GM23338 (cell line): Measurements from ENCODE around the gene NIPAL3. TPM values are rescaled to one million over a fixed set of nuclear protein-coding genes. Genes with fewer than 3 reads are reported as not detected.

Source experiments
- ATAC-seq: fragments of 200-7000 bp; cut with Tn5 transposase; 3 replicates; pipeline ENCODE4 v1.9.1; 2020
- DNase-seq: peaks from one replicate; pipeline ENCODE4 v3.0.0-alpha.2; 2015; ENCODE audit warnings: low spot score
- H2AFZ ChIP-seq: fragments of 200-600 bp; sonication (generic); 2 replicates; pipeline ENCODE4 v1.8.0; 2016; ENCODE audit warnings: antibody characterized with exemption, mild to moderate bottlenecking, moderate library complexity
- H3F3A ChIP-seq: fragments of 200-600 bp; sonication (generic); replicated peaks from 2 replicates; pipeline ENCODE4 v1.8.0; 2017; ENCODE audit warnings: antibody characterized with exemption, mixed run types, low read depth
- H3K27ac ChIP-seq: fragments of 200-600 bp; sonication (generic); 2 replicates; pipeline ENCODE4 v1.6.1; 2016; ENCODE audit warnings: low read depth
- H3K27me3 ChIP-seq: fragments of 200-600 bp; sonication (generic); 2 replicates; pipeline ENCODE4 v1.8.0; 2016; ENCODE audit warnings: mild to moderate bottlenecking, mixed run types, moderate library complexity; ENCODE audit not compliant: insufficient read depth
- H3K36me3 ChIP-seq: fragments of 200-600 bp; sonication (generic); 2 replicates; pipeline ENCODE4 v1.8.0; 2016; ENCODE audit warnings: mild to moderate bottlenecking; ENCODE audit not compliant: insufficient read depth
- H3K4me1 ChIP-seq: fragments of 200-600 bp; sonication (generic); 2 replicates; pipeline ENCODE4 v1.8.0; 2016; ENCODE audit warnings: mild to moderate bottlenecking, moderate library complexity; ENCODE audit not compliant: insufficient read depth
- H3K4me2 ChIP-seq: fragments of 200-600 bp; sonication (generic); 2 replicates; pipeline ENCODE4 v1.7.1; 2017; ENCODE audit warnings: mixed run types
- H3K4me3 ChIP-seq: fragments of 200-600 bp; sonication (generic); 2 replicates; pipeline ENCODE4 v1.6.1; 2016; ENCODE audit warnings: mixed run types
- H3K79me2 ChIP-seq: fragments of 200-600 bp; sonication (generic); replicated peaks from 2 replicates; pipeline ENCODE4 v1.8.0; 2017; ENCODE audit warnings: mild to moderate bottlenecking; ENCODE audit not compliant: insufficient read depth
- H3K9me2 ChIP-seq: fragments of 200-600 bp; sonication (generic); 2 replicates; pipeline ENCODE4 v1.8.0; 2017; ENCODE audit not compliant: insufficient read depth
- H4K20me1 ChIP-seq: fragments of 200-600 bp; sonication (generic); replicated peaks from 2 replicates; pipeline ENCODE4 v1.8.0; 2017; ENCODE audit warnings: mild to moderate bottlenecking; ENCODE audit not compliant: insufficient read depth
- H3K27ac Mint-ChIP-seq: 2 replicates; pipeline ENCODE4 v1.8.0; 2020; ENCODE audit warnings: inconsistent platforms, mild to moderate bottlenecking, moderate library complexity, mixed read lengths
- H3K27me3 Mint-ChIP-seq: 3 replicates; pipeline ENCODE4 v1.8.0; 2022; ENCODE audit warnings: low read depth, mild to moderate bottlenecking, moderate library complexity, mixed read lengths, inconsistent platforms; ENCODE audit not compliant: insufficient read depth, poor library complexity
- H3K36me3 Mint-ChIP-seq: 3 replicates; pipeline ENCODE4 v1.8.0; 2021; ENCODE audit warnings: low read depth, mild to moderate bottlenecking, inconsistent platforms, moderate library complexity, mixed read lengths
- H3K4me1 Mint-ChIP-seq: 3 replicates; pipeline ENCODE4 v1.8.0; 2020; ENCODE audit warnings: mild to moderate bottlenecking, inconsistent platforms, mixed read lengths
- H3K4me3 Mint-ChIP-seq: 3 replicates; pipeline ENCODE4 v1.8.0; 2021; ENCODE audit warnings: moderate library complexity, mild to moderate bottlenecking, inconsistent platforms, mixed read lengths
- H3K9me3 Mint-ChIP-seq: 3 replicates; pipeline ENCODE4 v1.8.0; 2020; ENCODE audit warnings: moderate library complexity, mild to moderate bottlenecking, inconsistent platforms, mixed read lengths
- CREB1 ChIP-seq: fragments of 250-450 bp; sonication (Bioruptor Pico); IDR thresholded peaks from 2 replicates; pipeline ENCODE4 v1.5.0; 2020; ENCODE audit warnings: low read depth, mild to moderate bottlenecking, moderate library complexity
- JUNB ChIP-seq: IDR thresholded peaks from one replicate; pipeline ENCODE4 v1.6.1; 2016; ENCODE audit warnings: antibody characterized with exemption; ENCODE audit not compliant: unreplicated experiment
- NANOG ChIP-seq: IDR thresholded peaks from 2 replicates; pipeline ENCODE4 v1.6.1; 2016; ENCODE audit warnings: antibody characterized with exemption, borderline replicate concordance
- POLR2AphosphoS5 ChIP-seq: IDR thresholded peaks from 2 replicates; pipeline ENCODE4 v1.6.1; 2016; ENCODE audit warnings: antibody characterized with exemption, low read depth
- ZNF331 ChIP-seq: fragments of 250-450 bp; sonication (Bioruptor Pico); IDR thresholded peaks from 2 replicates; pipeline ENCODE4 v1.5.0; 2020; ENCODE audit warnings: low read depth, mild to moderate bottlenecking, moderate library complexity
- polyA plus RNA-seq: library from polyadenylated mRNA; unstranded; fragments of >200 nt; fragmentation: Nextera tagmentation; extraction: Ambion mirVana; gene quantifications from 2 replicates; pipeline ENCODE4 v1.2.1, GENCODE V29; 2016
- total RNA-seq: library from RNA; depleted of rRNA; stranded (reverse); fragments of >200 nt; shearing (Covaris generic); gene quantifications from 2 replicates; pipeline ENCODE4 v1.2.3, GENCODE V29; 2014
- TF ChIP-seq, protein P1 (sequence below): fragments of 250-450 bp; sonication (Bioruptor Pico); IDR thresholded peaks from 2 replicates; pipeline ENCODE4 v1.5.0; 2020; ENCODE audit warnings: mild to moderate bottlenecking, moderate library complexity
- TF ChIP-seq, protein P2 (sequence below), 2 experiments: fragments of 200-600 bp in 1 of 2; sonication (generic) in 1 of 2; conservative IDR thresholded peaks; 2 replicates each; pipeline versions ENCODE4 v1.5.1 to v1.6.1; 2016 to 2017; ENCODE audit warnings: antibody characterized with exemption in 2 of 2, low read depth in 2 of 2, mild to moderate bottlenecking in 2 of 2, moderate library complexity in 1 of 2

Gene NIPAL3
- total and polyA plus RNA-seq, 2 experiments from 2014 or later = 5.5 to 9.6 TPM

DNA sequence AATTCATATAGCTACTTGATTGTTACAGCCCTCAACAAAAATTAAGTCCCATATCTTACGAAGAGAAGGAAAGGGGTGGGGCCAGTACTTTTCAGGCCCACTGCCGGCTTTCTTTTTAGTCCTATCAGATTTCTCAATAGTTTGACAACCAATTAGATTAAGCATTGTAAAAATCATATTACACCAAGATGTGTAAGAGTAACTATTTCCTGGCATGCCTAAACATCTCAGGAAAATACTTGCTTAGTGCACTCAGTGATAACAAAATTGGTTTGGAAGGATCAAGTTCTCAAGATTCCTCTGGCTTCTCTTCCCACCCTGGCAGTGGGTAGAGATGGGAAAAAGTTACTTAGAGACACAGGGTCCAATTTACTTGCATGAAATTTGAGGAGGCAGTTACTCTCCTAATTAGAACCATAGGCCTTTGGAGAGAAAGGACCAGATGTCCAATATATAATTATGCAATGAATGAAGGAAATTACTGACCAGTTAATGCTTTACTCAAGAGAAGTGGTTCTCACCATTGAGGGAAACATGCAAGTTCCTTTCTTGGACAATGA is 32.1 kb upstream of the NIPAL3 start:
- TF ChIP-seq, protein P1, sequence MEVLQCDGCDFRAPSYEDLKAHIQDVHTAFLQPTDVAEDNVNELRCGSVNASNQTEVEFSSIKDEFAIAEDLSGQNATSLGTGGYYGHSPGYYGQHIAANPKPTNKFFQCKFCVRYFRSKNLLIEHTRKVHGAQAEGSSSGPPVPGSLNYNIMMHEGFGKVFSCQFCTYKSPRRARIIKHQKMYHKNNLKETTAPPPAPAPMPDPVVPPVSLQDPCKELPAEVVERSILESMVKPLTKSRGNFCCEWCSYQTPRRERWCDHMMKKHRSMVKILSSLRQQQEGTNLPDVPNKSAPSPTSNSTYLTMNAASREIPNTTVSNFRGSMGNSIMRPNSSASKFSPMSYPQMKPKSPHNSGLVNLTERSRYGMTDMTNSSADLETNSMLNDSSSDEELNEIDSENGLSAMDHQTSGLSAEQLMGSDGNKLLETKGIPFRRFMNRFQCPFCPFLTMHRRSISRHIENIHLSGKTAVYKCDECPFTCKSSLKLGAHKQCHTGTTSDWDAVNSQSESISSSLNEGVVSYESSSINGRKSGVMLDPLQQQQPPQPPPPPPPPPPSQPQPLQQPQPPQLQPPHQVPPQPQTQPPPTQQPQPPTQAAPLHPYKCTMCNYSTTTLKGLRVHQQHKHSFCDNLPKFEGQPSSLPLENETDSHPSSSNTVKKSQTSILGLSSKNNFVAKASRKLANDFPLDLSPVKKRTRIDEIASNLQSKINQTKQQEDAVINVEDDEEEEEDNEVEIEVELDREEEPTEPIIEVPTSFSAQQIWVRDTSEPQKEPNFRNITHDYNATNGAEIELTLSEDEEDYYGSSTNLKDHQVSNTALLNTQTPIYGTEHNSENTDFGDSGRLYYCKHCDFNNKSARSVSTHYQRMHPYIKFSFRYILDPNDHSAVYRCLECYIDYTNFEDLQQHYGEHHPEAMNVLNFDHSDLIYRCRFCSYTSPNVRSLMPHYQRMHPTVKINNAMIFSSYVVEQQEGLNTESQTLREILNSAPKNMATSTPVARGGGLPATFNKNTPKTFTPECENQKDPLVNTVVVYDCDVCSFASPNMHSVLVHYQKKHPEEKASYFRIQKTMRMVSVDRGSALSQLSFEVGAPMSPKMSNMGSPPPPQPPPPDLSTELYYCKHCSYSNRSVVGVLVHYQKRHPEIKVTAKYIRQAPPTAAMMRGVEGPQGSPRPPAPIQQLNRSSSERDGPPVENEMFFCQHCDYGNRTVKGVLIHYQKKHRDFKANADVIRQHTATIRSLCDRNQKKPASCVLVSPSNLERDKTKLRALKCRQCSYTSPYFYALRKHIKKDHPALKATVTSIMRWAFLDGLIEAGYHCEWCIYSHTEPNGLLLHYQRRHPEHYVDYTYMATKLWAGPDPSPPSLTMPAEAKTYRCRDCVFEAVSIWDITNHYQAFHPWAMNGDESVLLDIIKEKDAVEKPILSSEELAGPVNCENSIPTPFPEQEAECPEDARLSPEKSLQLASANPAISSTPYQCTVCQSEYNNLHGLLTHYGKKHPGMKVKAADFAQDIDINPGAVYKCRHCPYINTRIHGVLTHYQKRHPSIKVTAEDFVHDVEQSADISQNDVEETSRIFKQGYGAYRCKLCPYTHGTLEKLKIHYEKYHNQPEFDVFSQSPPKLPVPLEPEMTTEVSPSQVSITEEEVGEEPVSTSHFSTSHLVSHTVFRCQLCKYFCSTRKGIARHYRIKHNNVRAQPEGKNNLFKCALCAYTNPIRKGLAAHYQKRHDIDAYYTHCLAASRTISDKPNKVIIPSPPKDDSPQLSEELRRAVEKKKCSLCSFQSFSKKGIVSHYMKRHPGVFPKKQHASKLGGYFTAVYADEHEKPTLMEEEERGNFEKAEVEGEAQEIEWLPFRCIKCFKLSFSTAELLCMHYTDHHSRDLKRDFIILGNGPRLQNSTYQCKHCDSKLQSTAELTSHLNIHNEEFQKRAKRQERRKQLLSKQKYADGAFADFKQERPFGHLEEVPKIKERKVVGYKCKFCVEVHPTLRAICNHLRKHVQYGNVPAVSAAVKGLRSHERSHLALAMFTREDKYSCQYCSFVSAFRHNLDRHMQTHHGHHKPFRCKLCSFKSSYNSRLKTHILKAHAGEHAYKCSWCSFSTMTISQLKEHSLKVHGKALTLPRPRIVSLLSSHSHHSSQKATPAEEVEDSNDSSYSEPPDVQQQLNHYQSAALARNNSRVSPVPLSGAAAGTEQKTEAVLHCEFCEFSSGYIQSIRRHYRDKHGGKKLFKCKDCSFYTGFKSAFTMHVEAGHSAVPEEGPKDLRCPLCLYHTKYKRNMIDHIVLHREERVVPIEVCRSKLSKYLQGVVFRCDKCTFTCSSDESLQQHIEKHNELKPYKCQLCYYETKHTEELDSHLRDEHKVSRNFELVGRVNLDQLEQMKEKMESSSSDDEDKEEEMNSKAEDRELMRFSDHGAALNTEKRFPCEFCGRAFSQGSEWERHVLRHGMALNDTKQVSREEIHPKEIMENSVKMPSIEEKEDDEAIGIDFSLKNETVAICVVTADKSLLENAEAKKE (CRISPR knock-in tag) = no peak
- TF ChIP-seq CREB1 (no peak), JUNB (no peak), POLR2AphosphoS5 (no peak), ZNF331 (CRISPR knock-in tag) (no peak), NANOG (no peak)
- TF ChIP-seq, protein P2, sequence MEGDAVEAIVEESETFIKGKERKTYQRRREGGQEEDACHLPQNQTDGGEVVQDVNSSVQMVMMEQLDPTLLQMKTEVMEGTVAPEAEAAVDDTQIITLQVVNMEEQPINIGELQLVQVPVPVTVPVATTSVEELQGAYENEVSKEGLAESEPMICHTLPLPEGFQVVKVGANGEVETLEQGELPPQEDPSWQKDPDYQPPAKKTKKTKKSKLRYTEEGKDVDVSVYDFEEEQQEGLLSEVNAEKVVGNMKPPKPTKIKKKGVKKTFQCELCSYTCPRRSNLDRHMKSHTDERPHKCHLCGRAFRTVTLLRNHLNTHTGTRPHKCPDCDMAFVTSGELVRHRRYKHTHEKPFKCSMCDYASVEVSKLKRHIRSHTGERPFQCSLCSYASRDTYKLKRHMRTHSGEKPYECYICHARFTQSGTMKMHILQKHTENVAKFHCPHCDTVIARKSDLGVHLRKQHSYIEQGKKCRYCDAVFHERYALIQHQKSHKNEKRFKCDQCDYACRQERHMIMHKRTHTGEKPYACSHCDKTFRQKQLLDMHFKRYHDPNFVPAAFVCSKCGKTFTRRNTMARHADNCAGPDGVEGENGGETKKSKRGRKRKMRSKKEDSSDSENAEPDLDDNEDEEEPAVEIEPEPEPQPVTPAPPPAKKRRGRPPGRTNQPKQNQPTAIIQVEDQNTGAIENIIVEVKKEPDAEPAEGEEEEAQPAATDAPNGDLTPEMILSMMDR (conservative IDR thresholded peaks at IDR 0.05; ENCODE audit: low read depth in 2 of 2) = no peak
- Histone ChIP-seq H2AFZ (no peak overlapping the region), H3K4me2 (no peak overlapping the region), H3K9me2 (no peaks in the 10 kb centered on the region), H3K4me3 (no peak overlapping the region), H3K79me2 (no peaks in the 10 kb centered on the region), H3K27ac (no peak overlapping the region), H3K36me3 (no peaks in the 10 kb centered on the region), H3K4me1 (no peaks in the 10 kb centered on the region), H3K27me3 (no peaks in the 10 kb centered on the region), H4K20me1 (no peaks in the 10 kb centered on the region), H3F3A (no peaks in the 10 kb centered on the region)
- no peaks in the 10 kb centered on the region; the same call in 2 of the 3 replicates for H3K36me3 Mint-ChIP-seq
- no peak for DNase-seq
- no peaks in the 10 kb centered on the region; the same call in 2 of the 3 replicates for H3K9me3 Mint-ChIP-seq
- peaks cover 2% of the 10 kb centered on the region for H3K27me3 Mint-ChIP-seq
- ATAC-seq = no peak
- H3K4me1 Mint-ChIP-seq = no peaks in the 10 kb centered on the region
- no peak overlapping the region for H3K27ac Mint-ChIP-seq
- no peak overlapping the region for H3K4me3 Mint-ChIP-seq
